ENCODE data around the gene SETD1A. TPM values are rescaled to one million over a fixed set of nuclear protein-coding genes. Genes with fewer than 3 reads are reported as not detected.
"Not testable (repeated sequence)": the region's sequence is repeated elsewhere in the genome, so short reads cannot be mapped to it uniquely, and the experiment has no call there.

SETD1A gene
- total RNA-seq, 6 donors from 2014 or later = 9.1 to 30.4 (median 17.0) TPM

DNA sequence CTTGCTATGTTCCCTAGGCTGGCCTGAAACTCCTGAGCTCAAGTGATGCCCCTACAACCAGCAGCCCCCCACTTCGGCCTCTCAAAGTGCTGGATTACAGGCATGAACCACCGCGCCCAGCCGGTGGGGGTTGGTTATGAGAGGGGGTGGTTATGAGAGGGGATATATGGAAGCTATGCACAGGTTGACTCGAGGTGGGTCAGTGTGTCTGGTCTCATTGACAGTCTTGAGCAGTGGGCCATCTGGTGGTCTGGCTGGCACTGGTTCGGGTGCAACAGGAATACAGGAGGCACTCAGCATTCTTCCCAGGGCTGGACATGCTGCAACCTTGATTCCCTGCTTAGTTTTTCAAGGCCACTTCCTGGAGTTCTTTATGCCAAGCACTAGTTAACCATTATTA is 58.5 kb downstream of the SETD1A start:
- ATAC-seq (ENCODE audit: low FRiP score in 2 of 2) (no peak), DNase-seq (no peak)
- Histone ChIP-seq H3K27me3 (peaks cover 0 to 6% (median 3%) of the 10 kb centered on the region in 4 donors), H3K27ac (no peak overlapping the region), H3K9me3 (no peaks in the 10 kb centered on the region), H3K4me3 (no peak overlapping the region), H3K4me1 (no peaks in the 10 kb centered on the region), H3K36me3 (no peaks in the 10 kb centered on the region)
- 68 to 69% methylated on average over 6 of the region's 6 CpGs for WGBS, 2 donors
- TF ChIP-seq EP300 (IDR thresholded peaks at IDR 0.05) (no peak), CTCF (IDR thresholded peaks at IDR 0.05) (no peak), POLR2AphosphoS5 (IDR thresholded peaks at IDR 0.05) (no peak), POLR2A (IDR thresholded peaks at IDR 0.05) (no peak)

DNA sequence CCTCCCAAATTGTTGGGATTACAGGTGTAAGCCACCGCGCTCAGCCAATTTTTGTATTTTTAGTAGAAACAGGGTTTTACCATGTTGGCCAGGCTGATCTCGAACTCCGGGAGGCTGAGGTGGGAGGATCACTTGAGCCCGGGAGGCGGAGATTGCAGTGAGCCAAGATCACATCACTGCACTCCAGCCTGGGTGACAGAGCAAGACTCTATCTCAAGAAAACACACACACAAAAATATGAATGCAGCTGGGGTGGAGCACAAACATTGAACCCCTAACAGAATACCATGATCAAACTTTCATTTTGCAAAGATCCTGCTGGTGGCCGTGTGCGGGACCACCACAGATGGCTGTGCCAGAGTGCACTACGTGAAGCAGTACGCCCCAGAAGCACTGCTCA is 60.2 kb downstream of the SETD1A start:
- H3K4me1 ChIP-seq; H3K27ac ChIP-seq; ATAC-seq (ENCODE audit: low FRiP score in 2 of 2); H3K36me3 ChIP-seq; H3K27me3 ChIP-seq; DNase-seq; H3K9me3 ChIP-seq; H3K4me3 ChIP-seq: not testable (repeated sequence)
- WGBS, 2 donors = 87 to 93% methylated on average over 10 of the region's 10 CpGs

- Histone ChIP-seq H3K27ac (no peak overlapping the region), H3K9me3 (no peaks in the 10 kb centered on the region), H3K36me3 (no peaks in the 10 kb centered on the region), H3K4me3 (no peak overlapping the region), H3K27me3 (no peaks in the 10 kb centered on the region), H3K4me1 (no peaks in the 10 kb centered on the region)
- DNase-seq (no peak), ATAC-seq (ENCODE audit: low FRiP score in 2 of 2) (no peak)
- WGBS, 2 donors = 94 to 97% methylated on average over 3 of the region's 3 CpGs
- TF ChIP-seq CTCF (IDR thresholded peaks at IDR 0.05) (no peak), EP300 (IDR thresholded peaks at IDR 0.05) (no peak), POLR2AphosphoS5 (IDR thresholded peaks at IDR 0.05) (no peak), POLR2A (IDR thresholded peaks at IDR 0.05) (no peak)
These were observed 63.0 kb downstream of the SETD1A start for GRCh38 chr16:31020536-31020935.

- no peak overlapping the region for H3K27ac ChIP-seq
- no peak for TF ChIP-seq POLR2AphosphoS5 (IDR thresholded peaks at IDR 0.05)
- no peak for TF ChIP-seq POLR2A (IDR thresholded peaks at IDR 0.05)
- TF ChIP-seq CTCF (IDR thresholded peaks at IDR 0.05) = no peak
- TF ChIP-seq EP300 (IDR thresholded peaks at IDR 0.05) = no peak
- no peaks in the 10 kb centered on the region for H3K9me3 ChIP-seq
- no peaks in the 10 kb centered on the region for H3K36me3 ChIP-seq
- WGBS, 2 donors = 81 to 90% methylated on average over 12 of the region's 12 CpGs
- no peak overlapping the region for H3K4me3 ChIP-seq
- DNase-seq (peak in 1 of 2 donors; percentile 44), ATAC-seq (ENCODE audit: low FRiP score in 2 of 2) (no peak)
- no peaks in the 10 kb centered on the region for H3K4me1 ChIP-seq
- no peaks in the 10 kb centered on the region for H3K27me3 ChIP-seq
These were observed 65.1 kb downstream of the SETD1A start for GRCh38 chr16:31022544-31023251.

DNA sequence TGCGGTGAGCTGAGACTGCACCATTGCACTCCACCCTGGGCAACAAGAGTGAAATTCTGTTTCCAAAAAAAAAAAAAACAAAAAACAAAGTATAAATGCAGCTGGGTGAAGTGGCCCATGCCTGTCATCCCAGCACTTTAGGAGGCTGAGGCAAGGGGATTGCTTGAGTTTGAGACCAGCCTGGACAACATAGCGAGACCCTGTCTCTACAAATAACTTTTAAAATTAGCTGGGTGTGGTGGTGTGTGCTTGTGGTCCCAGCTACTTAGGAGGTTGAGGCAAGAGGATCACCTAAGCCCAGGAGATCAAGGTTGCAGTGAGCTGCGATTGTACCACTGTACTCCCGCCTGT is 65.7 kb downstream of the SETD1A start:
- Histone ChIP-seq H3K27ac (no peak overlapping the region), H3K9me3 (no peaks in the 10 kb centered on the region), H3K4me1 (no peaks in the 10 kb centered on the region), H3K4me3 (no peak overlapping the region), H3K27me3 (no peaks in the 10 kb centered on the region), H3K36me3 (no peaks in the 10 kb centered on the region)
- DNase-seq (no peak), ATAC-seq (ENCODE audit: low FRiP score in 2 of 2) (no peak)
- WGBS, 2 donors = 87 to 95% methylated on average over 4 of the region's 4 CpGs
- TF ChIP-seq POLR2A (IDR thresholded peaks at IDR 0.05) = no peak
- no peak for TF ChIP-seq POLR2AphosphoS5 (IDR thresholded peaks at IDR 0.05)
- TF ChIP-seq CTCF (IDR thresholded peaks at IDR 0.05) = no peak

Measured in upper lobe of left lung (tissue), 6 donors.